ENCODE measurements around the gene ERGIC1. TPM values are rescaled to one million over a fixed set of nuclear protein-coding genes. Genes with fewer than 3 reads are reported as not detected.
"Not testable (repeated sequence)": the region's sequence is repeated elsewhere in the genome, so short reads cannot be mapped to it uniquely, and the experiment has no call there.

The ERGIC1 gene
- 100 to 1,000 TPM; 117 to 124 (median 118) TPM for polyA plus RNA-seq (ENCODE audit: insufficient read length in 3 of 3)

- DNase-seq (ENCODE audit: low read depth in 3 of 3, low spot score in 2 of 3), result no peak
Measured at GRCh38 chr5:172833686-172834414, at the start of gene ERGIC1. TSS of gene ERGIC1 (plus strand) at chr5:172834251. CDS start at chr5:172834414, 163 bp downstream.

GRCh38 chr5:172785429-172786088 lies 48.5 kb upstream of the ERGIC1 start:
- no peak for DNase-seq (ENCODE audit: low read depth in 3 of 3, low spot score in 2 of 3)

- no peak for DNase-seq (ENCODE audit: low read depth in 3 of 3, low spot score in 2 of 3)
Measured at GRCh38 chr5:172786736-172787462, 47.2 kb upstream of the ERGIC1 start.

GRCh38 chr5:172787538-172787937 lies 46.5 kb upstream of the ERGIC1 start:
- DNase-seq (ENCODE audit: low read depth in 3 of 3, low spot score in 2 of 3), result not testable (repeated sequence)

DNA sequence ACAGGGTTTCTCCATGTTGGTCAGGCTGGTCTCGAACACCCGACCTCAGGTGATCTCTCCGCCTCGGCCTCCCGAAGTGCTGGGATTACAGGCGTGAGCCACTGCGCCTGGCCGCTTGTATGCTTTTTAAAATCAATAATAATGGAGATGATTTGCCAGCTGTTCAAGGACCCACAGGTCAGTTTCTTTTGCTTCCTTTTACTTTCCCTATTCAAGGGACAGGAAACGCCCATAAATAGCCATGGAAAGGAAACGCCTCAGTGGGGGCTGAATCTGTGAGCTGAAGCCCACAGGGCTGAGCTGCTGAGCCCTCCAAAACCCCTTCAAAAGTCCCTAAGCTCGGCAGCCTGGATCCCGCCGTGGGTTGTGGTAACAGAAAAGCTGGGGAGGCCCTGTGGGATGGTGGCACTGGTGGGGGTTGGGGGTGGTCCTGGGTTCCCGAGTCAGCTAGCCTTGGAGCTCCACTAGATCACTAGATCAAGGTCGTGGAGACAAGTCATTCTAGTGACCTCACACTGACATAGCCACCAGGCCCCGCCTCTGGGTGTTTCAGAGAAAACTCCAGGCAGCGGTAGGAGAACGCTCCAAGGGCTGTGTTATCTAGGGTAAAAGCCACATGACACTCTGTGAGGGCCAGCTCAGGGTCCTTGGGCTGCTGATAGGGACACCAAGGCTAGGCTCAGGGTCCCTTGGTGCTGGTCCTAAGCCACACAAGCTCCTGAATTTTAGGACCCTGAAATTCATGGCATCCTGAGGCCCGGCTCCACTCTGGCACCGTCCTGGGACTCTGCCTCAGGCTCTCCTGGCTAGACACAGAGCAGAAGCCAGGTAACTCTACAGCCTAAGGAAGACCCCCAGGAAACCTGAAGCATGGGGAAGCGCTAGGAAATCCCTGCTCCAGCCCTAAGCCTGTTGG lies 45.0 kb upstream of the ERGIC1 start:
- DNase-seq (ENCODE audit: low read depth in 3 of 3, low spot score in 2 of 3), result no peak

DNA sequence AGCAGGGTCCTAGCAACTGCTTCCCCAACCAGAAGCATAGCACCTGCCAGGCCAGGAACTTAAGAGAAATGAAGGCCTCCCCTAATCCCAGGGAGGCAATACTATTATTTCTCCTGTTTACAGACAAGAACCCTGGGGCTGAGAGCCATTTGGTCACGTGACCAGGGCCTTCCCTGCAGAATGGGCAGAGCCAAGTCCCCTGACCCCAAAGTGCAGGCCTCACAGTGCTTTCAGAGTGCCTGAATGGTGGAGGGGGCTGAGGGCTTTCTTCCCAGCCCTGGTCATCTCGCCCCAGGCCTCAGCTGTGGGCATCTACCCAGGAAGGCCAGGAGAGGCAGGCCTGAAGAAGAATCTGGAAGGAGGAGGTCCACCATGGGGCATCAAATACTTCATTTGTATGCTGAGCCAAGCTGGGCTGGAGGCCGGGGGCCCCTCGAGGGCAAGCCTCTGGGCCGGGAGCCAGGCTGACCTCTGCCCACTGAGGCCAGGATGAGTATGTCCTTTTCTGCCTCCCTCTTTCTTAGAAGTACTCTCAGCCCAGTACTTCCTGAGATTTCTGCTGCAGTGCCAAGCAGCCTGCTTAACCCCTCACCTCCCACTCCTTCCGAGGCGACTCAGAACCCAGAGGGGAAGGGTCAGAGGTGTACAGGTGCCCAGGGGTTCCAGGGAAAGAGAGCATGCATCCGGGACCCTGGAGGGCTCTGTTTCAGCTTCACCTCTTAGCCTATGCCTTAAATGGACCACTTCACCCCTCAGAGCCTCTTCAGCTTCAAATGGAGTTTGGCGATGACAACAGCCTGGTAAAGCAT lies 44.2 kb upstream of the ERGIC1 start:
- DNase-seq (ENCODE audit: low read depth in 3 of 3, low spot score in 2 of 3), result no peak

- no peak for DNase-seq (ENCODE audit: low read depth in 3 of 3, low spot score in 2 of 3)
Measured at GRCh38 chr5:172790496-172790889, 43.6 kb upstream of the ERGIC1 start.

- DNase-seq (ENCODE audit: low read depth in 3 of 3, low spot score in 2 of 3), result no peak
Measured at GRCh38 chr5:172791286-172791685, 42.8 kb upstream of the ERGIC1 start.

DNA sequence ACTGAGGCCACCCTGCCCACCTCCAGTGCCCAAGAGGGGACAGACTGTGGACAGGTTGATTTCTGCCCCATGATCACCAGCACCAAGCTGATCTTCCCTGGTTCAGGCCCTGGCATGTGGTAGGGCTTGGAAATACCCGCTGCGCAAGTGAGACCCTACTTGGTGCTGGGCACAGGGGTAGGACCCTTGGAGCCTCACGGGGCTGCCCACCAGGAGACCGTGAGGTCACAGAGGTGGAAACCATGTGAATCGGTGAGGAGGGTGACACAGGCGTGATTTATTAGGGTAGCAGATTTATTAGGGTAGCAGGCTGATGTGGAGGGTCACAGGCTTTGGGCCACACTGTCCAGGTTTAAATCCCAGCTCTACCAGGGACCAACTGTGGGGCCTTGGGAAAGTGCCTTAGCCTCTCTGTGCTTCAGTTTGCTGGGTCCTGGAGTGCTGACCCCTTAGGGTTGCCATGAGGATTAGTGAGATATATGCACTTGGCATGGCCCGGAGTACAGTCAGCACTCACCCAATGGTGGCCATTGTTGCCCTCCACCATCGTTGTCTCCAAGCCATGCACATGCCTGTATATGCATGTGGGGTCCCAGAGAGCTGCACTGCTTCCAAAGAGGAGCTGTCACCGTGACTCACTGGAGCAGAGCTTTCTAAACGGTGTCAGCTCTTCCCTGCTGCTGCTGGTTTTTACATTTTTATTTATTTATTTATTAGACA lies 42.2 kb upstream of the ERGIC1 start:
- DNase-seq (ENCODE audit: low read depth in 3 of 3, low spot score in 2 of 3), result no peak

GRCh38 chr5:172792701-172793570 lies 41.1 kb upstream of the ERGIC1 start:
- no peak for DNase-seq (ENCODE audit: low read depth in 3 of 3, low spot score in 2 of 3)

DNA sequence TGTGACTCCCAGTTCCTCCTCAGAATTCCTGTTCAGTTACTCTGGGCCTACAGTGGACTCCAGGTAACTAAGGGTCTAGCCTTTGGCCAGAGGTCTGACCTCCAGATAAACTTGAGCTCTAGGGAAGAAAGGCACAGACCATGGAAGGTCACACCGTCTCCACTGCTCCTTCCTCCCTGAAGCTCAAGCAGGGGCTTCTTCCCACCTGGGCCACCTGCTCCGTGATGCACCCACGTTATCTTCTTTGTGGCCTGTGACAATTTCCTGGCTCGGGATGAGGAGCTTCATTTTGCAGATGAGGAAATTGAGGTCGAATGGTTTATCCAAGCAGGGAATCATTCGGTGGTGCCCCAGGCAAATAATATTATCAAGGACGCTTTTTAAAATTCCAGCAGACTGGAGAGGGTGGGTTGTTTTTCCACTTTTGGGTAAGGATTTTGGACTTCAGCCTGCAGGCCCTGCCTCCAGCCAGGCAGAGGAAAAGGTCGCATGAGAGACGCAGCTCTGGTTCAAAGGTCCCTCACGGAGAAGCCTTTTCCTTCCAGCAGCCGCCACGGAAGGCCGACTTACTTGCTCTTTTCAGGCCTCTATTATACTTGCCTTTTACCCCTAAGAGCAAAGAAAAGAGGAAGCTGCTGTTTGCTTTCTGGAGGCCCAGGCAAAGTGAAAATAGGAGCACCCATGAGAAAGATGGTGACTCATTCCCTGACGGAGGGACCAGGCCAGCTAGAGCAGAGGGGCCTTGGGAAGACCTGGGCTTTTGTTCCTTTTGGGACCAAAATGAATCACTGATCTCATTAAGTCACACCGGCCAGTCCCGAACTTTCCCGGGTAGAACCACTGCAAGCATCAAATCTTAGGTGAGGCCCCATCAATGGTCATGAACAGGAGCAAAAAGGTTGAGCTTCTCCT lies 40.2 kb upstream of the ERGIC1 start:
- DNase-seq (ENCODE audit: low read depth in 3 of 3, low spot score in 2 of 3), result no peak

DNA sequence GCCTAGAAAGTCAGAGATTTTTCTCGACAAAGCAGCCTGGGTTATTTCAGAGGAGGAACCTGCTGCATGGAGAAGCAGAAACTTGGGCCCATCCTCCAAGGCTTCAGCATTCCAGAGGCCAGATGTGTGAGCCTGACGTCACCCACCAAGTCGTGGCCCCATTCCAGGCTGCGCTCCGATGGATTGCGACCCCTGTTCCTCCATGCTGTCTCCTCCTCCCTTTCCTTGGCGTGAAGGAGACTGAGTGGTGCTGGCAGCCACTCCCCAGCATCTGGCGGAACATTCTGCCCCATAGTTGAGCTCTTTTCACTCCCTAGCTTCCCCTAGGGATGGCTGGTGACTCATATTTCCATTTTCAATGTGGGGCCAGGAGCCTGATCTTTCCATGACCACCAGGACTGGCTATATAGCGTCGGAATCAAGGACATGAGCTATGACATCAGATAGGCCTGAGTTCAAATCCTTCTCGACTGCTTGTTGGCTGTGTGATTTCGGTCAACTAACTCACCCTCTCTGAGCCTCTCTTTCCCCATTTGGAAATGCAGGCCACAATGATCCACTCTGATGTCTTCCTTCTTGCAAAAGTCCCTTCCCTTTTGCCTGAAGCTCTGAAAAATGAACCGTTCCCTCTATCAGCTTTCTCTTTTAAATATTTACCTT lies 38.6 kb upstream of the ERGIC1 start:
- DNase-seq (ENCODE audit: low read depth in 3 of 3, low spot score in 2 of 3), result peak; percentile 76 to 78 (median 78)

DNA sequence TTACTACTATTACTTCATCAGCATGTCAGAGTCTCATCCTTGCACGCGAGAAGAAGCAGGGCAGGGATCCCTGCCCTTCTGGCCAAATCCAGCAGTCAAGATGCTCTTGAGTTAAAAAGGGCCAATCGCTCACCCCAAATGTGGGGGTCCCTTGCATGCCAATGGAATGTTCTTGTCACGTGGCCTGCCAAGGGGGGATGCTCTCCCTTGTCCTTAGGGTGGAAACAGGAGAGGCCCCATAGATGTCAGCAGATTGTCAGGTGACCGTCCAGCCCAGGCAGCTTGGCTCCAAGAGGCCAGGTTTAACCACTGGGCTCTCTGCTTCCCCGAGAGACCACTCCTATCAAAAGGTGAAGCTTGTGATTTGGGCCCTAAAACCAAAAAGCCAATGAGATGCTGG lies 37.7 kb upstream of the ERGIC1 start:
- no peak for DNase-seq (ENCODE audit: low read depth in 3 of 3, low spot score in 2 of 3)

- no peak for DNase-seq (ENCODE audit: low read depth in 3 of 3, low spot score in 2 of 3)
Measured at GRCh38 chr5:172797771-172798191, 36.3 kb upstream of the ERGIC1 start.

DNA sequence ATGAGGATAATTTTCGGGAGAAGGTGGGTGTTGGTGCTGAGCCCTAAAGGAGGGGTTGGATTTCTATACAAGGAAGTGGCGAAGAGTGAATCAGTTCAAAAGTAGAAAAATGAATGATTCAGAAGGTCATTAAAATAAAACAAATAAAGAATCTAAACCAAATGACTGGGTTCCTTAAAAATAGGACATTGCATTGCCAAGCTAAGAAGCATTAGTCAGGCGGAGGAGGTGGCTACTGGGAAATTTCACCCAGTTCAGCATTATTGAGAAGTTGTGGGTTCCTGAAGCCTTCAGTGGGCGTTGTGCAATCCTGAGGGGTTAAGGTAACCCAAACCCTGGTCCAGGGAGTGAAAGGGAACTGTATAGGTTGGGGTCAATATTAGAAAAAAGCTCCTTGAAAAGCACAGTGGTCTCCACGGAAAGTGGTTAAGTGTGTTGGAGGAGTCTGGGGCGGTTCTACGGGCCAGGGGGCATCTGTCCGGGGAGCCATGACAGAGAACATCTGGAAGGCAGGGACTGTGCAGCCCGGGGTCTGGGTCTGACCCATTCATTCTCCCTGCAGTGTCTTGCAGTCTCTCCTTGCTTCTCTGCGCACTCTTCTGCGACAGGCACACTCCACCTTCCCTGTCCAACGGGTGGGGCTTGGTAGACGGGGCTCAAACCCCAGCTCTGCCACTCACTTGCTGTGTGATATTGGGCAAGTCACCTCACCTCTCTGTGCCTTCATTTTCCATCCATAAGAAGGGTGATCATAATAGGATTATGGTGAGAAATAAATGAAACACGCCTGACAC lies 35.4 kb upstream of the ERGIC1 start:
- DNase-seq (ENCODE audit: low read depth in 3 of 3, low spot score in 2 of 3), result no peak

DNA sequence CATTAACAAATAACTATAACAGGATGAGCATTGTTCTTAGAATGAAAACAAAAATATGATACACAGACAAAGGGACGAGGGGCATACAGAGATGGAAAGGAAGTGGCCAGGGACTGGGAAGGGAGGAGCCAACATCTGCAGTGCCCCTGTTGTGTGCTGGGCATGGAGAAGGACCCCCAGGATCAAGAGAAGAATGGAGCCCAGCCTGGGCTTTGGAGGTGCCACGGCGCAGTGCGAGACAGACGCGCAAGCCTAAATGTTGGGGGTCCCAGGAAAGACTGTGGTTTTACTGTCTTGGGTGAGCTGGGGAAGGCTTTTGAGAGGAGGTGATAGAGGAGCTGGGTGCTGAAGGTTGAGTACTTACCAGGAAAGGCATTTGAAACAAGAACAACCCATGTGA lies 34.6 kb upstream of the ERGIC1 start:
- DNase-seq (ENCODE audit: low read depth in 3 of 3, low spot score in 2 of 3), result no peak
